CD4-positive, alpha-beta T cell treated with Interferon gamma for 1 hour (primary cell): Measurements from ENCODE around the gene MBD3L3.
"Not testable (repeated sequence)": the region's sequence is repeated elsewhere in the genome, so short reads cannot be mapped to it uniquely, and the experiment has no call there.

Source experiments
- DNase-seq: peaks from one replicate; pipeline ENCODE4 v3.0.0-alpha.2; 2020

The MBD3L3 gene

DNA sequence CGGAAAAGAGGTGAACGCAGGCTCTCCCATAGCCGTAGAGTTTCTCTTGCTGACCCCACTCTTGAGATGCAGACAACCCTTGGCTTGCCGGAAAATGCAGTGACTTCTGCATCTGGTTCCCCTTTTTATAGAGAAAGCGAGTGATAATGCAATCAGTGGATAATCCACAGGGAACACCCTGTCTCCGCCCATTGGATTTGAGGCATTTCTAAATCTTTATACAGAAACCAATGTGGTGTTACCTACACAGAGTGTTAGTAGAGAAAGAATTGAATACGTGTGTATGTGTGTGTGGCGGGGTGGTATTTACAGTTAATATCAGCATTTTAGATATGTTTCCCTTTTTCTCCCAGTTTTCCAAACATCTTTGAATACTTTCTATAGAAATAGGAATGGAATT lies at the start of gene MBD3L3:
Gene MBD3L3 (minus strand): TSS at position 101 of the 400 bp plus-strand sequence. CDS start 71 bp downstream, at position 30.
- DNase-seq = not testable (repeated sequence)

DNA sequence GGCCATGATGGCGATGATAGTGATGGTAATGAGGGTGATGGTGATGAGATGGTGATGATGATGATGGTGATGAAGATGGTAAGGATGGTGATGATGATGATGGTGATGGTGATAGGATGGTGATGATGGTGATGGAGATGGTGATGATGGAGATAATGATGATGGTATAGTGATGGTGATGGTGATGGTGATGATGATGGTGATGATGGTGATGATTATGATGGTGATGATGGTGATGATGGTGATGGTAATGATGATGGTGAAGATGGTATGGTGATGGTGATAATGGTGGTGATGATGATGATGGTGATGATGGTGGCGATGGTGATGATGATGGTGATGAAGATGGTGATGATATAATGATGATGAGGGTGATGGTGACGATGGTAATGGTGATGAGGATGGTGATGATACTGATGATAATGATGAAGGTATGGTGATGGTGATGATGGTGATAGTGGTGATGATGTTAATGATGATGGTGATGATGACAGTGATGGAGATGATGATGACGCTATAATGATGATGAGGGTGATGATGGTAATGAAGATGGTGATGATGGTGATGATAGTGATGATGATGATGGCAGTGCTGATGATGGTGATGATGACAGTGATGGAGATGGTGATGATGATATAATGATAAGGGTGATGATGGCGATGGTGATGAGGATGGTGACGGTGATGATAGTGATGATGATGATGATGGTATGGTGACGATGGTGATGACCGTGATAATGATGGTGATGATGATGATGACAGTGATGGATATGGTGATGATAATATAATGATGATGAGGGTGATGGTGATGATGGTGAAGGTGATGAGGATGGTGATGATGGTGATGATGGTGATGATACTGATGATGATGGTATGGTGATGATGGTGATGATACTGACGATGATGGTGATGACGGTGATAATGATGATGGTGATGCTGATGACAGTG lies 48.5 kb upstream of the MBD3L3 start:
- no peak for DNase-seq

DNA sequence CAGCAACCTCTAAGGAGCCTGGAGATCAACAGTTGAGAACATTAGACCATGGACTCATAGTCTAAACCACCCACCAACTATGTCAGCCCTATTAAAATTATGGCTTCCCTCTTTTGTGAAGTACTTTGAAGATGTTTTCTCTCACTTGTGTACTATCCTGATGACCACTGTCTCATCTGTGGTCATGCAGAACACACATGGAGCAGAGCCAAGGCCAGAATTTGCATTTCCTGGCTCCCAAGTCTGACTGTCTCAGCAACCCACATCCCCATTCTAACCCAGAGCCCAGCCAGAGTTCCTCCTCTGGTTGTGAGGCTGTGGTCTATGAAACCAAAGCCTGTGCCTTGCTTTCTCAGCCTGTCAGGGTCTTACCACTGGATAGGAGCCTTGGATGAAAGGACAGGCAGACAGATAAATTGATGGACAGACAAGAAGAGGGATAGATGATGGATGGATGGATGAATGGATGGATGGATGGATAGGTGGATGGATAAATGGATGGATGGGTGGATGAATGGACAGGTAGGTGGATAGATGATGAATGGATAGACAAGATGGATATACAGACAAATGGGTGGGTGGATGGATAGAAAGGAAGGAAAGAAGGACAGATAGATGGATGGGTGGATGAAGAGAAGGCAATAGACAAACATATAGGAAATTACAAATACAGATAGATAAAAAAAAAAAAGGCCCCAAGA lies 46.4 kb upstream of the MBD3L3 start:
- DNase-seq = no peak

DNA sequence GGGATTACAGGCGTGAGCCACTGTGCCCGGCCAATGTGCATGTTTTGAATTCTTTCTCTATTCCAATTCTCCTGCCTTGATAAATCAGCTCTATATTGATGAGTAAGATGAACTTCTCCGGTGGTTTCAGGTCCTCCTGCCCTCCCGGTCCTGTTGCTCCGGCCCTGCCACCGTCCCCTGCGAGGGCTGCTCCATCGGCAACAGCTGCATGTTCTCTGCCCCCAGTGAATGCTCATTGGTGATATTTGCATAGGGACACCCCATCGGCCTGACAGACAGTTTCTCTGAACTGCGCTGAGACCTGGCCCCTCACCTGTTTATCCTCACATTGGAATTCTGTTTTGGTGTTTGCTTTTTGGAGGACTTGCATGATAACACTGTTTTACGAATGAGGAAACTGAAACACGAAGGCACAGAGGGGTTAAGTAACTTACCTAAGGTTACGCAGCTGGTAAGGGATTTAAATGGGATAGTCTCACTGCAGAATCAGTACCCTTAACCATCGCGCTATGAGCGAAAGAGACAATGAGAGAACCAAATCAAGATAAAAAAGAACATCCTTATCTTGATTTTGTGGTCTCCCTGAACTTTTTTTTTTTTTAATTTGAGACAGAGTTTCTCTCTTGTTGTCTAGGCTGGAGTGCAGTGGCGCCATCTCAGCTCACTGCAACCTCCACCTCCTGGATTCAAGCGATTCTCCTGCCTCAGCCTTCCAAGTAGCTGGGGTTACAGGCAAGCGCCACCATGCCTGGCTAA lies 43.2 kb upstream of the MBD3L3 start:
- no peak for DNase-seq

DNA sequence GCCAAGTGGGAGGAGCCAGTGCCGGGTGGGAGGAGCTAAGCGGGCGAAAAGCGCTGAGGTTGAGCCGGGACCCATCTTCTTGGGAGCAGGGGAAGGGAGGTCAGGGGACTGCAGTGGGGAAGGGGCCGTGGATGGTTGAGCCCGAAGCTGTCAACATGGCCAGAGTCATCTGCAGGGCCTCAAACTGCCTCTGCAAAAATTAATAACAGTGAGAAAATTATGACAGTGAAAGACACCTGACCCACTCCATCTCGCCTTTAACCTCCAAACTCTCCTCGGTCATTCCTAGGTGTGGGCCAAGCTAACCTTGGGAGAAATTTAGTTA lies 41.1 kb upstream of the MBD3L3 start:
- no peak for DNase-seq

DNA sequence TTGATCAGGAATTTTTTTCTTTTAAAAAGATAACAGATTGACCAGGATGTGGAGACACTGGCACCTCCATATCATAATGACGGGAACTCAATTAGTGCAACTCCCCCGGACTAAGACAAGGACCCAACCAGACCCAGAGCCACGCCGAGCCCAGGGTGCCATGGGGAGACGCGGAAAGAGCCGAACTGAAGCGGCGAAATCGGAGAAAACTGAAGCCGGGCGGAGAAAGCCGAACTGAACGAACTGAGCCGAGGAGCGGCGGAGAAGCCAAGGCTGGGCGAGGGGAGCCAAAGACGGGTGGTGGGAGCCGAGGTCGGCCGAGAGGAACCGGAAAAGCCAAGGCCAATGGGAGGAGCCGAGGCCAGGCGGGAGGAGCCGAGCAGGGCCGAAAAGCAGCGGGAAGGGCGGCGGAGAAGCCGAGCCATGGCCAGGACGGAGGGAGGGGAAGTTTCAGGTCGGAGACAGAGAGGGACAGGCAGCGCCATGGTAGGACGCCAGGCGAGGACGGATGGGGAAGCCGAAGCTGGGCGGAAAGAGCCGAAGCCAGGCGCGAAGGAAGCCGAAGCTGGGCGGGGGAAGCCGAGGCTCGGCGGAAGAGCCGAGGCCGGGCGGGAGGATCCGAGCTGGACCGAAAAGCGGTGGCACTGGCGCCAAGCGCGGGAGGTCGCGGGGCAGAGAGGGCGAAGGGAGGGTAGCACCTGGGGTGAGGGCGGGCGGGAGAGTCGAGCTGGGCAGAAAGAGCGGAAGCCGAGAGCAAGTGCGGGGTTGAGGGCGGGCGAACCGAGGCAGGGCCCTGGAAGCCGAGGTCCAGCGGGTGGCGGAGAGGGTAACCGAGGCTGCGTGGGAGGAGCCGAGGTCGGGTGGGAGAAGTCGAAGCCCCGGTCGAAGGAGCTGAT lies 40.5 kb upstream of the MBD3L3 start:
- peak; percentile 88 for DNase-seq

DNA sequence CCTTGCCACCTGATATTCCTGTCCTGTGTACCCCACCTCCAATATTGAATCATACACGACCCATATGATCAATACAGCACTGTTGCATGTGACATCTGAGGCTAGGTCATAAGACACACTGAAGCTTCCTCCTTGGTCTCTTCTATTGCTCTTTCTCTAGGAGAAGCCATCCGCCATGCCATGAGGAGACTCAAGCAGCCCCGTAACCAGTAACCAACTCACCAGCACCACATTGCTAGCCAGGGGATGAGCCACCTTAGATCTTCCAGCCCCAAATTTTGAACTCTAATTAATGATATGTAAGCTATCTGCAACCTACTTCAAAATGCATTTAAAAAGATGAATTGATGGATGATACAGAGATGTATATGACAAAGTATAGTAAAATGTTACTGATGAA lies 39.6 kb upstream of the MBD3L3 start:
- no peak for DNase-seq

DNA sequence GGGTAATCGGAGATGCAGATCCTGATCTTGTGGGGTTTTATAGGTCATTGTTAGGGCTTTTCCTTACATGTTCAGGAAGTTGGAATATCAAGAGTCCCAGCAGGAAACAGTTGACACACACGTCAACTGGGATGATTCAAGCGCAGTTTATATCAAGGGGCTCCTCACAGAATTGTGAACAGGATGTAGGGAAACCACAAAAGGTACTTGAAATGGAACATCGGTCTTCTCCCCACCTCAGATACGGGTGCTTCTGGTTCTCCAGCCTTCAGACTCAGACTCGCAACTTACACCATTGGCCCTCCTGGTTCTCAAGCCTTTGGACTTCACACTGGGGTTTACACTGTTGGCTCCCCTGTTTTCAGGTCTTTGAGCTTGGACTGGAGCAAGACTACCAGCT lies 30.5 kb upstream of the MBD3L3 start:
- DNase-seq = no peak

DNA sequence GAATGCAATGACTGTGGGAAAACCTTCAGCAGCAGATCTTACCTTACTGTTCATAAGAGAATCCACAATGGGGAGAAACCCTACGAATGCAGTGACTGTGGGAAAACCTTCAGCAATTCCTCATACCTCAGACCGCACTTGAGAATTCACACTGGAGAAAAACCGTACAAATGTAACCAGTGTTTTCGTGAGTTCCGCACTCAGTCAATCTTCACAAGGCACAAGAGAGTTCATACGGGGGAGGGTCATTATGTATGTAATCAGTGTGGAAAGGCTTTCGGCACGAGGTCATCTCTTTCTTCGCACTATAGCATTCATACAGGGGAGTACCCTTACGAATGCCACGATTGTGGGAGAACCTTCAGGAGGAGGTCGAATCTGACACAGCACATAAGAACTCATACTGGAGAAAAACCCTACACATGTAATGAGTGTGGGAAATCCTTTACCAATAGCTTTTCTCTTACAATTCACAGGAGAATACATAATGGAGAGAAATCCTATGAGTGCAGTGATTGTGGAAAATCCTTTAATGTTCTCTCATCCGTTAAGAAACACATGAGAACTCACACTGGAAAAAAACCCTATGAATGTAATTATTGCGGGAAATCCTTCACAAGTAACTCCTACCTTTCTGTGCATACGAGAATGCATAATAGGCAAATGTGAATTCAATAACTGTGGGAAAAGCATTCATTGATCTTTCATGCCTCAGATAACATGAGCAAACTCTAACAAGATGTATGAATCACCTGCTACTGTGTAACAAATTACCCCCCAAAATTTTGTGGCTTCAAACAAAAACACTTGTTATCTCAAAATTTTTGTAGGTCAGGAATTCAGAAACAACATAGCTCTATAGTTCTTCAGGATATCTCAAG lies 24.8 kb upstream of the MBD3L3 start:
- no peak for DNase-seq

DNA sequence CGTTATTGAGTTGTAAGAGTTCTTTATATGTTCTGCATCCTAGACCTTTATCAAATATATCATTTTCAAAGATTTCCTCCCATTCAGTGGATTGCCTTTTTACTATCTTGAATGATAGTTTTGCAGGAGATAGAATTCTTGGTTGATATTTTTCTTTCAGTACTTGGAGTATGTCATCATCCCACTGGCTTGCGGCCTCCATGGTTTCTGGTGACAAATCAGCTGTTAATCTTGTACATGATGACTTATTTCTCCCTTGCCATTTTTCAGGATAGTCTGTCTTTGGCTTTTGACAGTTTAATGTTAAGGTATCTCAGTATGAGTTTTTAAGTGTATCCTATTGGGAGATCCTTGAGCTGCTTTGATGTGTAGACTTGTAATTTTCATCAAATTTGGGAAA lies 19.5 kb upstream of the MBD3L3 start:
- no peak for DNase-seq

DNA sequence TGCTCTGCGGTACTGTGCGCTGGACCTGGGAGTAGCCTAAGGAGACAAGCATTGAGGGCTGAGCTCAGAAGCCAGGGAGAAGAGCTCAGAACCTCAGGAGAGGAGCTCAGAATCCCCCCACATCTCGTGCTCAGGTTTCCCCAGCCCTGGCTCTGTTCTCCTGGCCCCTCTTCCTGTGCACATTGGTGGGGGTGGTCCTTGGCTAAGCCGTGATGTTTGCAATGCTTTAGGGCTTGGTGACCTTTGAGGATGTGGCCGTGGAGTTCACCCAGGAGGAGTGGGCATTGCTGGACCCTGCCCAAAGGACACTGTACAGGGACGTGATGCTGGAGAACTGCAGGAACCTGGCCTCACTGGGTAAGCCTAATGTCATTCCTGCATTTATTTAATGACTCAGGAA lies 17.7 kb upstream of the MBD3L3 start:
- DNase-seq = no peak

DNA sequence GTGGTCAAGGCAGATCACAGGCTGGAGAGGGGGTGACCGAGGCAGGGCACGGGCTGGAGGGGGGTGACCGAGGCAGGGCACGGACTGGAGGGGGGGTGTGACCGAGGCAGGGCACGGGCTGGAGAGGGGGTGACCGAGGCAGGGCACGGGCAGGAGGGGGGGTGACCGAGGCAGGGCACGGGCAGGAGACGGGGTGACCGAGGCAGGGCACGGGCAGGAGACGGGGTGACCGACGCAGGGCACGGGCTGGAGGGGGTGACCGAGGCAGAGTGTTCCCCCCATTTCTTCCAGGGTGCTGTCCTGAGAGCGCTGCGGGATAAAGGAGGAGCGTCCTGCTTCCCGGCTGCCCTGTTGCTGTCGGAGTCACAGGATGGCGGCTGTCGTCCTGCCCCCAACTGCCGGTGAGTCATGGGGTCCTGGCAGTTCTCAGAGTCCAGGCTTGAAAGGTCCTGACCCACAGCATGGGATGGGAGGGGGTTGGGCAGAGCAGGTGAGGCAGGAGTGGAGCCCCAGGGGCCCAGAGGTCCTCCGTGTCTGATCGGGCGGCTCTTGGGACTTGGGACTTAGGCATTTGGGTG lies 16.3 kb upstream of the MBD3L3 start:
- no peak for DNase-seq

DNA sequence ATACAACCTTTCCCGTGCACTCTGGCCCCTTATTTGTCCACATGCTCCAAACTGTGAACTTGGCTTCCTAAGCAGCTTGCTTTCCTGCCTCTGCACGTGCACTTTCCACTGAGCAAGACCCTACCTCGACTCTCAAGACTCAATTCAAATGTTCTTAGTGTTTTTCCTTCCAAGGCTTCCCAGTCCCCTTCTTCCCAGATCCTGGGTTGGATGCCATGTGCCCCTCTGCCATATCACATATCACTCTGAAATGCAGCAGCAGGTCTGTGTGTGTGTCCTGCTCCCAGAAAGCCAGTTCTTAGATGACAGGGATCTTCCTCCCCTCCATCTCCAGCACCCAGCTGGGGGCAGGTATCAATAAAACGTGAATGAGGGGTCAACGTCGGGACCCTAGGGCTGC lies 14.1 kb upstream of the MBD3L3 start:
- DNase-seq = no peak

DNA sequence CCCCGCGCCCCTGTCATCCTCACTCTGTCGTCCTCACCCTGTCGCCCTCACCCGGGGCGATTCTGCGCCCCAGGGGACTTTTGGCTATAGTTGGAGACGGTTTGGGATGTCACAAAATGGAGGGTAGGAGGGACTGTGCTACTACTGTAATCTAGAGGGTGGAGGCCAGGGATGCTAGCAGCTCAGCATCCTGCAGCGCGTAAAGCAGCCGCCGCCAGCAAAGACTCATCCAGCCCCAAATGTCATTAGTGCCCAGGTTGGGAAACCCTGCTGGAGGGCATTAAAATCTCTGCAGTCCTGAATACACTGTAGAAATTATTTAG lies 11.4 kb upstream of the MBD3L3 start:
- no peak for DNase-seq

DNA sequence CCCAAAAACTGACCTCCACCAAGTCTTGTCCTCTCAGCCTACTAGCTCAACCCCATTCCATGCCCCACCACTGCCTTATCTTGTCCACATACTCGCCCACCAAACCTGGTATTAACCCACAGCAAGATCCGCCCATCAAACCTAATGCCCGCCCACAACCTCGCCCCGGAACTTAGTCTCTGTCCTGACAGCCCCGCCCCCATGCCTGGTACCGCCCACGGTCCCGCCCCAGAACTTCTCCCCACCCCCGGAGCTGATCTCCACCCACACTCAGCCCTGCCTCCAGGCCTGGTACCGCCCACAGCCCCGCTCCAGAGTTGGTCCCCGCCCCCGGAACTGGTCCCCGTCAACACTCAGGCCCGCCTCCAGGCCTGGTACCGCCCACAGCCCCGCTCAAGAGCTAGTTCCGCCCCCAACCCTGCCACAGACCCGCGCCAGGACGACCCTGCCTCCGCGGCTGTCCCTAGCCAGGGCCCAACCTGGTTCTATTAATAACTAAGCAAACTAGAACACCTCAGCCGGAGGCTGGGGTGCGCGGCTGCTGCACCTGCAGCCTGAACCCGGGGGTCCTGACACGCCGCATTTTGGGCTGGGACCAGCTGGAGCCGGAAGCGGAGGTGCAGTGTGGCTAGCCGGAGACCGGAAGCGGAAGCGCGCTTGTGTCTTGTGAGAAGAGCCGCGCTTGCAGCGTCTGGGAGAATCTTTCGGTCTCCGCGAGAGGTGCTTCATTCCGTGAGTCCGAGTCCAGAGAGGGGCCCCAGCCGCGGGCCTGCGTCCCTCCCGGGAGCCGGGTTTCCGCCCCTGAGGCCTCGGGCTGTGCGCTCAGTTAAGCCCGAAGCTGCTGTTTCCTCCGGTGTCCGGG lies 10.8 kb upstream of the MBD3L3 start, which contains the start of gene ZNF557:
Gene ZNF557 (plus strand): TSS at position 662 of the 862 bp plus-strand sequence. CDS start 5,372 bp downstream, outside the sequence.
- DNase-seq = peak; percentile 98

DNA sequence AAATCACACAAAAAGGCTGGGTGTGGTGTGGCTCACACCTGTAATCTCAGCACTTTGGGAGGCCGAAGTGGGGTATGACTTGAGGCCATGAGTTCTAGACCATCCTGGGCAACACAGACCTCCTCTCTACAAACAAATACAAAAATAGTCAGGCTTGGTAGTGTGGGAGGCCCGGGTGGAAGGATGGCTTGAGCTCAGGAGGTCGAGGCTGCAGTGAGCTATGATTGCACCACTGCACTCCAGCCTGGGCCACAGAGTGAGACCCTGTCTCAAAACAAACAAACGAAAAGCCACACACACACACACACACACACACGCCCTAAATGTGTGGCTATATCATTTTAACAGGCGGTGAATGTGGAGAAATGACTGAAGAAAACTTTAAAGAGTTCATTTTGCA lies 10.1 kb upstream of the MBD3L3 start:
- DNase-seq = no peak

DNA sequence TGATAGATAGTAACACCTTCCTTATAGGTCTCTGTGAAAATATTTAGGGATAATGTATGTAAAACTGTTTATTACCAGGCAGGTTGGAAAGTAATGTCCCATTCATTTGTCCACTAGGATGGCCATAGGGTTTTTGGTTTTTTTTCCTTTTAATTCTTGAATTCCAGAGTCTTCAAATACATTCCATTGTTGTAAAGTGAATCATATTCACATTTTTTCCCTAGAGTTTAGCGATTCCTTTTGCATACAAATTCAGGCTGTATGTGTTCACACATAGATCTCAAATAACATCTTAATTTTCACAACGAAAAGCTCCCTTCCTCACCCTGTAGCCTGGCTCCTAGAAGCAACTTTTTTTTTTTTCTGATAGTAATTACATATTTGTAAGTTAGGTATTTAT lies 9.2 kb upstream of the MBD3L3 start:
- DNase-seq = no peak

DNA sequence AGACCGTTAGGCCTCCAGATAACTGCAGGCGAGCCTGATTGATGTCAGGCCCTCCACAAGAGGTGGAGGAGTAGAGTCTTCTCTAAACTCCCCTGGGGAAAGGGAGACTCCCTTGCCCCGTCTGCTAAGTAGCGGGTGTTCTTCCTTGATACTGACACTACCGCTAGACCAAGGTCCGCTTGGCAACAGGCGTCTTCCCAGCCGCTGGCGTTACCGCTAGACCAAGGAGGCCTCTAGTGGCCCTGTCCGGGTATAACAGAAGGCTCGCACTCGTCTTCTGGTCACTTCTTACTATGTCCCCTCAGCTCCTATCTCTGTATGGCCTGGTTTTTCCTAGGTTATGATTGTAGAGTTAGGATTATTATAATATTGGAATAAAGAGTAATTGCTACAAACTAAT lies 8.6 kb upstream of the MBD3L3 start:
- DNase-seq = not testable (repeated sequence)

DNA sequence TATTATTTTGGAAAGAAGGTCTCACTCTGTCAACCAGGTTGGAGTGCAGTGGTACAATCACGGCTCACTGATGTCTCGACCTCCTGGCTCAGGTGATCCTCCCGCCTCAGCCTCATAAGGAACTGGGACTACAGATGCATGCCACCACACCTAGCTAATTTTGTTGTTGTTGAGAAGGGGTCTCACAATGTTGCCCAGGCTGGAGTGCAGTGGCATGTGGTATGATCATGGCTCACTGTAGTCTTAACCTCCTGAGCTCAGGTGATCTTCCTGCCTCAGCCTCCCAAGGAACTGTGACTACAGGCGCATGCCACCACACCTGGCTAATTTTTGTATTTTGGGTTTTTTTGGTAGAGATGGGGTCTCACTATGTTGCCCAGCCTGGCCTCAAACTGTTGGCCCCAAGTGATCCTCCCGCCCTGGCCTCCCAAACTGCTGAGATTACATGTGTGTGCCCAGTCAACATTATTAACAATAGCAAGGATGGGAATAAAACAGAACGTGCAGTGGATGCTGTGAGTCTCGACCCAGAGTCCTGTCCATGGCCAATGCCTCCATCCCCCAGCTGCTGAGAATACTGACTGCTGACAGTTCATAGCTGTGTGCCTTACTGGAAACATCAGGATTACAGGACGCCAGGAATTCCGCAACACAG lies 5.4 kb upstream of the MBD3L3 start:
- no peak for DNase-seq

DNA sequence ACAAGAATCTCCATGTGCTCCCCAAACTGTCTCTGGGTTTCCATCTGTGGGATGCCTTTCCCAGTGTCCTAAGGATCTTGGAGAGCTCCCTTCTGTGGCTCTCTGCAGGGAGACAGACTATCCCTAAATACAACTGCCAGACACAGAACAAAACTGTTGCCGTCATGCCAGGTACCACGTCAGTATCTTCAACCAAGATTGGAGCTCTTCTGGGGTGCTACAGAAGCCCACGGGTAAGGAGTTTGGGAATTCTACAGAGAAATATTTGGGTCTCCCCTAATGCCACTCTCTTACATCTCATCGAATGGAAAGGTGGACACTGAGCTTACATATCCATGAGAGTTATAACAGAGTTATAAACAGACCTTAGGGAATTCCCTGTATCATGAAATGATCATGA lies 4.9 kb upstream of the MBD3L3 start:
- no peak for DNase-seq
